ENCODE results near the gene COX6B2. TPM values are rescaled to one million over a fixed set of nuclear protein-coding genes. Genes with fewer than 3 reads are reported as not detected.
"Not testable (repeated sequence)": the region's sequence is repeated elsewhere in the genome, so short reads cannot be mapped to it uniquely, and the experiment has no call there.

Gene COX6B2
- total RNA-seq (2021) (3.3 and 3.7 TPM in 2 replicates), Bru-seq, nascent RNA (percentile 45 among the genes with signal in this experiment), BruChase-seq, experiment 1, labeled RNA remaining after a 2-hour chase (percentile 51 among the genes with signal in this experiment), BruChase-seq, experiment 2, labeled RNA remaining after a 6-hour chase (percentile 80 among the genes with signal in this experiment)
- long read RNA-seq, partial matches to known transcripts: 0 of 3 reads
- long read RNA-seq, other reads (novel, unspliced or antisense): 3 of 3 reads

DNA sequence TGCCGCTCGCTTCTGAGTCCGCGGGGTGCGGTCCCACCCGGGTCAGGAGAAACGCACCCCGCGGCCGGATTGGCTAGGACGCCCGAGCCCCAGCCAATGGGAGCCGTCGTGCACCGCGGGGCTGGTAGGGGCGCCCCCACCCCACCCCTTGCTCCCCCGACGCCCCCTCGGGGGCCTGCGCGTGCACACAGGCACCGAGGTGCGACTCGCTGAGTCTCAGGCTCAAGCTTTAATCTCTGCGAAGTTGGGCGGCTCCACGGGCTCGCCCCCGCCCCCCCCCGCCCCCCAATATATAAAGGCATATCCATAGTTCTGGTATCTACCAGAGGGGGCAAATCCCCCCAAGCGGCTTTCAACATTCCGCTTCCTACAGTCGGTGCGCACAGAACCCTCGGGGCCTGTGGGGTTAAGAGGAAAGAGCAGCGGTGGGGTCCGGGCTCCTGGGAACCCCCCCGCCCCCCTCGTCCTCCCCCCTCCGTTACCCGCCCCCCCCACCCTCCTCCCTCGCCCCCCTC is at the start of gene COX6B2:
Gene COX6B2, minus strand, starts transcription at position 22 of the 515 bp plus-strand sequence. CDS start 198 bp downstream, outside the sequence.
- Histone ChIP-seq H3K36me3 (ENCODE audit: low read depth) (no peaks in the 10 kb centered on the region), H3K4me2 (peak within 1 kb of the TSS; percentile 89), H3K27ac (no peak within 1 kb of the TSS), H3K4me1 (replicated peaks; ENCODE audit: insufficient read depth) (peaks cover 45% of the 10 kb centered on the region), H3F3A (ENCODE audit: insufficient read depth, low read depth) (peaks cover 36% of the 10 kb centered on the region), H4K20me1 (ENCODE audit: insufficient read depth) (no peaks in the 10 kb centered on the region), H3K9me2 (ENCODE audit: insufficient read depth) (no peaks in the 10 kb centered on the region), H3K4me3 (peak within 1 kb of the TSS; percentile 72), H3K9me3 (ENCODE audit: insufficient read depth, low read depth) (no peaks in the 10 kb centered on the region), H3K79me2 (ENCODE audit: low read depth) (no peaks in the 10 kb centered on the region), H2AFZ (peak within 1 kb of the TSS; percentile 76), H3K27me3 (ENCODE audit: insufficient read depth, low read depth) (peaks cover 5% of the 10 kb centered on the region)
- POLR2A ChIA-PET (ENCODE audit: unreplicated experiment): no interaction called here
- intact Hi-C loops (cut with micrococcal nuclease; ENCODE audit: unreplicated experiment): no loop called here
- no TSS peak for BruUV-seq (replicated peaks)
- CTCF ChIA-PET: interaction anchor here (0.6 to 0.7 kb wide), 2 partner anchors 9 to 176 kb away, joined by 3 to 4 read pairs; no protein-coding TSS in a partner anchor
- no peak for DNase-seq
- TF ChIP-seq, protein P1, sequence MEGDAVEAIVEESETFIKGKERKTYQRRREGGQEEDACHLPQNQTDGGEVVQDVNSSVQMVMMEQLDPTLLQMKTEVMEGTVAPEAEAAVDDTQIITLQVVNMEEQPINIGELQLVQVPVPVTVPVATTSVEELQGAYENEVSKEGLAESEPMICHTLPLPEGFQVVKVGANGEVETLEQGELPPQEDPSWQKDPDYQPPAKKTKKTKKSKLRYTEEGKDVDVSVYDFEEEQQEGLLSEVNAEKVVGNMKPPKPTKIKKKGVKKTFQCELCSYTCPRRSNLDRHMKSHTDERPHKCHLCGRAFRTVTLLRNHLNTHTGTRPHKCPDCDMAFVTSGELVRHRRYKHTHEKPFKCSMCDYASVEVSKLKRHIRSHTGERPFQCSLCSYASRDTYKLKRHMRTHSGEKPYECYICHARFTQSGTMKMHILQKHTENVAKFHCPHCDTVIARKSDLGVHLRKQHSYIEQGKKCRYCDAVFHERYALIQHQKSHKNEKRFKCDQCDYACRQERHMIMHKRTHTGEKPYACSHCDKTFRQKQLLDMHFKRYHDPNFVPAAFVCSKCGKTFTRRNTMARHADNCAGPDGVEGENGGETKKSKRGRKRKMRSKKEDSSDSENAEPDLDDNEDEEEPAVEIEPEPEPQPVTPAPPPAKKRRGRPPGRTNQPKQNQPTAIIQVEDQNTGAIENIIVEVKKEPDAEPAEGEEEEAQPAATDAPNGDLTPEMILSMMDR (conservative IDR thresholded peaks at IDR 0.05): no peak
- TF ChIP-seq EZH2 (IDR thresholded peaks at IDR 0.05; ENCODE audit: low read depth): no peak

DNA sequence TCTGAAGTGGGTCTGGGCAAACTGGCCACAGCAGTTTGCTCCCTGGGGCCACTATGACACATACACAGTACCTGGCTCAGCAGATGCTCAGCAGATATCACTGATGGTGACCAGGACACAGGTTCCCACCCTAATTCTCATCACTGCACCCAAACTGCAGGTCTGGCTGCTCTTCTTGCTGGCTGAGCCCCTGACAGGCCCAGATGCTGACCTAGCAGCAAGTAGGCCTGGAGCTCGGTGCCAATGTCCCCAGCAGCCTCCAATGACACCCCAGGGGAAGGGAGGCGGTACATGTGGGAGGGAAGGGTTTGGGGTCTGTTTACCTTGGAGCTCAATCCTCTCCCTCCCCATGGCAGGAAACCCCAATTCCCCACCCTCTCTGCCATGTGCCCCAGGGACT is 48.0 kb upstream of the COX6B2 start:
- H3K4me2 ChIP-seq: no peak overlapping the region
- H4K20me1 ChIP-seq (ENCODE audit: insufficient read depth): peaks cover 64% of the 10 kb centered on the region
- H2AFZ ChIP-seq: no peak overlapping the region
- POLR2A ChIA-PET (ENCODE audit: unreplicated experiment): no interaction called here
- no peak overlapping the region for H3K27ac ChIP-seq
- no peaks in the 10 kb centered on the region for H3K9me3 ChIP-seq (ENCODE audit: insufficient read depth, low read depth)
- BruUV-seq (replicated peaks): no TSS peak
- H3K36me3 ChIP-seq (ENCODE audit: low read depth): peaks cover 36% of the 10 kb centered on the region
- intact Hi-C loops (cut with micrococcal nuclease; ENCODE audit: unreplicated experiment): no loop called here
- peaks cover 84% of the 10 kb centered on the region for H3F3A ChIP-seq (ENCODE audit: insufficient read depth, low read depth)
- H3K4me3 ChIP-seq: no peak overlapping the region
- CTCF ChIA-PET: interaction anchor here (1.2 kb wide), 1 partner anchor 13 kb away, joined by 4 read pairs; no protein-coding TSS in a partner anchor
- peaks cover 16% of the 10 kb centered on the region for H3K4me1 ChIP-seq (replicated peaks; ENCODE audit: insufficient read depth)
- DNase-seq: no peak
- H3K27me3 ChIP-seq (ENCODE audit: insufficient read depth, low read depth): no peaks in the 10 kb centered on the region
- TF ChIP-seq, protein P1 (conservative IDR thresholded peaks at IDR 0.05): no peak
- no peak for TF ChIP-seq EZH2 (IDR thresholded peaks at IDR 0.05; ENCODE audit: low read depth)
- peaks cover 51% of the 10 kb centered on the region for H3K79me2 ChIP-seq (ENCODE audit: low read depth)
- H3K9me2 ChIP-seq (ENCODE audit: insufficient read depth): no peaks in the 10 kb centered on the region

DNA sequence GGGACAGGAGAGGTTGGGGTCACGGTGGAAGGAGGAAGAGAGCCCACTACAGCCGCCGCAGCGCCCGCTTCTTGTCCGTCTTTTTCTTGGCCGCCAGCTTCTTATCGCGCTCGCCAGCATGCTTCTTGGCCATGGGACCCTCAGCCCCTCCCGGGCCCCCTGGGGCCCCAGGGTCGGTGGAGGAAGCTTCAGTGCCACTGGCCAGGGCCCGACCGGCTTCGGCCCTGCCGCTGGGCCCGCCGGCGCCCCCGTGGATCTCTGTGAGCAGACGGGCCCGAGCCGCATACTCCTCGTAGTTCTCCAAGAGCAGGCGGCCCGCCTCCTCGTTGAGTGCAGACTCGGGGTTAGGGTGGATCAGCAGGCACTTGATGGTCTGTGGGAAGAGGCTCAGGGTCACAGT is 46.9 kb upstream of the COX6B2 start:
- intact Hi-C loops (cut with micrococcal nuclease; ENCODE audit: unreplicated experiment); H3K27ac ChIP-seq: not testable (repeated sequence)

More for the DNA sequence above, 46.9 kb upstream of the COX6B2 start:
- Histone ChIP-seq H3K4me1 (replicated peaks; ENCODE audit: insufficient read depth) (peaks cover 12% of the 10 kb centered on the region), H4K20me1 (ENCODE audit: insufficient read depth) (peaks cover 59% of the 10 kb centered on the region), H3K36me3 (ENCODE audit: low read depth) (peaks cover 36% of the 10 kb centered on the region), H3K79me2 (ENCODE audit: low read depth) (peaks cover 40% of the 10 kb centered on the region), H3F3A (ENCODE audit: insufficient read depth, low read depth) (peaks cover 84% of the 10 kb centered on the region)
- CTCF ChIA-PET; H2AFZ ChIP-seq; H3K9me2 ChIP-seq (ENCODE audit: insufficient read depth); H3K4me2 ChIP-seq; H3K4me3 ChIP-seq; H3K9me3 ChIP-seq (ENCODE audit: insufficient read depth, low read depth); DNase-seq; BruUV-seq (replicated peaks); H3K27me3 ChIP-seq (ENCODE audit: insufficient read depth, low read depth): not testable (repeated sequence)
- POLR2A ChIA-PET (ENCODE audit: unreplicated experiment): interaction anchor here (0.6 kb wide), 1 partner anchor 80 kb away, joined by 3 read pairs; no protein-coding TSS in a partner anchor

Measured in PC-9 (cell line).